Measurements from ENCODE around the gene SHC3.

SHC3 gene

DNA sequence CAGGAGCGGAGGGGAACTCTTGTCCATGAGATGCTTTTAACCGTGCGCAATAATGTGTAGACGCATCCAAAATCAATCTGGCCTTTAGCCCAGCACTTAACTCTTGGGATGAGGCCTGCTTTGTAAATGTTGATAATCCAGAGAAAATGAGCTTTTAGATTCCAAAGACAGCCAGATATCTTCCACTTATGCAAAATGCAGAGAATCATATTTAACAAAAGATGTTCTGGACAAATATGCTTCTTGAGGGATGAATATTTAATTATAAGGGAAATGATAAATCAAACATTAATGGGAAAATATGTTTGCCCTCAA is 181.7 kb downstream of the SHC3 start:
- DNase-seq = no peak

DNA sequence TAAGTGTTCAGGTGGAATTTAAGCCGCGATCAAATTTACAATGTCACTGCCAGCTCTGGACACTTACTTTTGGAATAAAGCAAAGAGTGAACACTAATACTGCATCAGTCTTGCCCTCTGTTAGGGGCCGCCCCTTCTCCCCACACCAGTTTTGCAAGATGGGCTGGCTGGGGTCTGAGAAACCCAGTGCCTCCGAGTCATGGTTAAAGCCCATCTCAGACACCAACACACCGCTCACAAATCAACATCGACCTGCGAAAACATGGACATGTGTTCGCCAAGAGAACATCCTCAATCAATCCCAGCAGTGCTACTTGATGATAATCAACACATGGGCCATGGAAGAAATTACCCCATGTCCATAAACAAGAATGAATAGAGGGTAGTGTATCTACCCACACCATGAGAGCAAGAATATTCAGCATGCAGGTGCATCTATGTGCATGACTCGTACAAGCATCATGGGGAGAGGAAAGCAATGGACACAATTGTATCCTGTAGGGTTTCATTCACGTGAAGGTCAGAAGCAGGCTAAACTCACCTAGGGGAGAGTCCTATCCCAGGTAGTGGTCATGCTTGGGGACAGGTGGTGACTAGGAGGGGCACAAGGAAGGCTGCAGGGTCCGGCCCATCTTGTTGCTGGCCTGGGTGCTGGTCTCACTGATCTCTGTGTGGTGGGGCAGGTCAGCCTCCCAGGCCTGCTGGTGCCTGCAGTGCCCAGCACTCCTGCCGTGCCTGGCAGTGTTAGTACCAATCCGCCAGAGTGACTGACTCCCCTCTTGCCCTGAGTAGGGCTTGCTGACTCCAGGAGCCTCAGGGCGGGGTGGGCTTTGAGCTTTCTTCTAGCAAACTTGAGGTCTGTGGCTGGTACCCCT is 182.3 kb downstream of the SHC3 start:
- no peak for DNase-seq

DNA sequence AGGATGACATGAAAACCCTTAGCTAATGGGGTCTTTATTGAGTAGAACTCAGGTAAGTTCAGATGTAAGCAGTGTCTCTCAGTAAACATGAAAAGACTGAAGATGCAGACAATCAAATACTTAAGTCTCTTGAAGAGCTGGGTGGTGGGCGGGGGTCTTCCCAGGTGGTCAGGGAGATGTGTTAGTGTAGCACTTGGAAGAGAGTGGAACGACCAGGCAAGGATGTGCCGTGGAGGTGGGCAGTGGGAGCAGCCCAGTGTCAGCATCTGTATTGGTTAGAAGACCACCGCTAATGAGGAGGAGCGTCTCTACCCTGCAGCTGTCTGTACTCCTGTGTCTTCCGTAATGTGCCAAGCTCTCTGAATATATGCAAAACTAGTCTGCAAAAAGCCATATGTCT is 183.0 kb downstream of the SHC3 start:
- DNase-seq = no peak

DNA sequence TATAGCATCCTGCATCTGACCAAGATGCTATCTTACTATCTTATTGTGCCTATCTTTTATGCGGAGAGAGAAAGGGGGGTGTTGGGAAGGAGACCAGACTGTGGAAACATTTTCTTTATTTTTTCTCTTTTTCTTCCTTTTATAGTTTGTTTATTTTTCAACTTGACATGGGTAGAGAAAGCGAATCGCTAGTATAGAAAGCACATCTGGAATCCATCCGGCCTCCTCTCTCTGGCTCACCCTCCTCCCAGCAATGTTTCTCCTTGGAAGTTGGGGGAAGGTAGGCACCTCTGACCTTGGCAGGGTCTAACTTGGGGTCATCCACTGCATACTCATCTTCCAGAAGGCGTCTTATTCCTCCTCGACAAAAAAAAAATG is 183.4 kb downstream of the SHC3 start:
- DNase-seq = no peak

DNA sequence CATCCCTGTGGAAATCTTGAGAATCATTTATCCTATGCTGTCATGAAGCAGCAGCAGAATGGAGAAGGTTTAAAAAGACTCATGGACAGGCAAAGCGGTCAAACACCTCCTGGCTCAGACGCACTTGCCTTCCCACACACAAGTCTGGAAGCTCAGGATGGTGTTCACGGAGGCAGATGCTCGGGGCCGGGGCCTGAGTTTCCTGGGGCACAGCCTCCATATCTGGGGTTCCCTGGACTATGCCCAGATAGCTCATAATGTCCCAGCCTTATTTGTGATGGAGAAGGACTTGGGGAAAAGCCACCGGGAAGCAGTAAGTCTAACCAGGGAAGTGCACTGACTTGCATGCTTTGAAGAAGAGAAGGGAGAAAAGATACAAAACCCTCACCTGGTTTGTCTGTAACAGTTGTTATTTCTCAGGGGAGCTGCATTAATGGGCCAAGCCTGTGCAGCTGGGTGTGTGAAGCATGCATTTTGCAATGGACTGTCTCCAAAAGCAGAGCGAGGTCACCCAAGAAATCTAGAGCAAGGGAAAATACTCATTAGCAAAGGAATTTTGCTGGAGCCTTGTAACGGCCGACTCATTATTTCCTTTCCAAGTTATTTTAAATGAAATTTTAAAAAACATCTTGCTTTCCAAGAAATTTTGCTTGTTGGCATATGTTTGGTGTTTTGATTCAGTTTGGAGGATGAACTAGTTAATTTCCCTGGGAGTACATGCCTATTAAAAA is 184.0 kb downstream of the SHC3 start:
- DNase-seq = no peak

DNA sequence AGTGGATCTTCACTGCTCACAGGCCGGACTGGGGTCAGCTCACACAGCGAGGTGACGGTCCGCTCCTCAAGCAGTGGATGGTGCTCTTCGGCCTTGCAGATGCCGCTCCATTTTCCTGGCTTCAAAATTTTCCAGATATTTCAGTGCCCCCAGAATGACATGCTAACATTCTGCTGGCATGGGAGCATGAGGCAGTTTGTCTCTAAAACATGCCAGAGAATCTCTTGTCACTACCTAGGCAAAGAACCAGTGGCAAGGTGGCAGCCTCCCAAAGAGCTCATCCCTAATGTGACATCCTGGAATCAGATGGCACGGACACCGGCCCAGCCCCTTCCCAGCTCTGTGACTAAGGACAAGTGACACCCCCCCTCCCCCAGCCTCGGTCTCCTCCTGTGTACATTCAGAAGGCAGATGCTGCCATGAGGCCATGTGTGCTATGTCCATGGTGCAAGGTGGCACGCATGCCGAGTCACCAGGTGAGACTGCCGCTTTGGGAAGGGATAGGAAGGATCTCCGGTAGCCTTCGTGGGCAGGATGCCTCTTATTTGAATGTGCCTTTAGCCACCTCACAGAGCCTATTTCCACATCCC is 184.7 kb downstream of the SHC3 start:
- no peak for DNase-seq

DNA sequence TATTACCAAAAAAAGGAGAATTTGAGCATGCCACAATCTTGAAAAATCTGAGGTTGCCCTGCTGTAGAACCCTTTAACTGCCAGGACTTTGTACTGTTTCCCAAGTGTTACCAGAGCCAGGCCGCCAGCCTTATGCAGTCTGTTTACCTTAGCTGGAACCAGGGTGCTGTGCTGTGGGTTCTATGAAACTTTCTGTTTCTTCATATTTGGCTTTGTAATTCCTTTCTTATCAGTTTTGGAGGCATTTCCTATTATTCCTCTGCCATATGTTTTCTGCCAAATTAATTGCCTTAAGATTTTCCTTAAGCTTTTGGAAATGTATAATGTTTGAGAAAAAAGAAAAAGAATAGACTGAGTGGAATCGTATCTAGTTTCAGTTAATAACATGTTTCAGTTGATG is 185.3 kb downstream of the SHC3 start:
- DNase-seq = no peak

DNA sequence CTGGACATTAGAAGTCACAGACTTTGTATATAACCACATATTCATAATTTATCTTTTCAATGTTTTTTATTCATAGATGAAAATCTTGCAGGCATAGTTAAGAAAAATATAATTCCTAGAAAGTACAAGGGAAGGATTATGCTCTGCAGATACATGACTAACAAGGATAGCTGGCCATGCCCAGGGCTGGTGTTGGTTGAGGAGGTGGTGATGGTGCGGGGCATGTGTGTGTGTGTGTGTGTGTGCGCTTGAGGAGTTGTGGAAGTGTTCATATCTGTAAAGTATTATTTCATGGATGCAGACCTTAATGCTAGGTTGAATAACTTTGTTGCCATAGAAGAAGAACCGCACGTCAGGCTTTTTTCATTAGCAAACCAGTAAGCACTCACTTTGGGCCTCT is 186.1 kb downstream of the SHC3 start:
- peak in 1 of 2 donors; percentile 6 for DNase-seq

DNA sequence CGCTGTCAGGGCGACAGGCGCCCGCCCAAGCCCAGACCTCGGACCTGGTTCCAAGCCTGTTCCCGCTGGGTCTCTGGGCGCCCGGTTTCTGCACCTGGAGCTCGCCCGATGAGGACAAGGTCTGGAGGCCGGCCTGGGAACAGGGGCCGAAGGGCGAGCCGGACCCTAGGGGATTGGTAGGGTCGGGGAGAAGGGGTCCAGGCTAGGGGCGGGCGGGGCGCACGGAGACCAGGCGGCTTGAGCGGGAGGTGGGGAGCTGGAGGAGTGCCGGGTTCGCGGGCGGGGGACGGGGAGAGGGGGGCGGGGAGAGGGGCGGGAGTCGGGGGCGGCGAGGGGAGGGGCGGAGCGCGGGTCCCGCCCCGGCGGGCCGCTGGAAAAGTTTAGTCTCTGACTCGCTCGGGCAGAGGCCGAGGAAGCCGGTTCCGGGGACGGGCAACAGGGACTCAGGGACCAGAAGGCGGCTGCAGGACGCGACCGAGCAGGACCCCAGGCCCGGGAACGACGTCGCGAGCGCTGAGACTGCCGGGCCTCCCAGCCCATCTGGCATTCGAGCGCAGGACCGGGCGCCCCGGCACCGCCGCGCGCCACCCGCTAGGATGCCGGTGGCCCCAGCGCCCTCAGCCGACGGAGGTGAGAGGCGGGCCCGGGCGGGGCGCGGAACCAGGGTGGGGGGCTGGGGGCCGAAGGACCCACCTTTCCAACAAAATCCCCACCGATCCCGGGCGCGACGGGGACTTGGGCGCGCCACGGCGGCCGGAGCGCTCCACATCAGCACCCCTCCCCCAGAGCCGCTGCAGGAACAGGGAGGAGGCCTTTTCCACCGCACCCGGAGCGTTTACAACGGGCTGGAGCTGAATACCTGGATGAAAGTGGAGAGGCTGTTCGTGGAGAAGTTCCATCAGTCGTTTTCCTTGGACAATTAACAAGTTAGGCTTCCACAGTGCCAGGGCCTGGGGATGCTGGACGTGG is 187.3 kb downstream of the SHC3 start, which contains the start of gene S1PR3:
Gene S1PR3, plus strand, starts transcription at position 403 of the 969 bp plus-strand sequence. CDS start 9,733 bp downstream, outside the sequence.
- DNase-seq = peak; percentile 36 to 65

DNA sequence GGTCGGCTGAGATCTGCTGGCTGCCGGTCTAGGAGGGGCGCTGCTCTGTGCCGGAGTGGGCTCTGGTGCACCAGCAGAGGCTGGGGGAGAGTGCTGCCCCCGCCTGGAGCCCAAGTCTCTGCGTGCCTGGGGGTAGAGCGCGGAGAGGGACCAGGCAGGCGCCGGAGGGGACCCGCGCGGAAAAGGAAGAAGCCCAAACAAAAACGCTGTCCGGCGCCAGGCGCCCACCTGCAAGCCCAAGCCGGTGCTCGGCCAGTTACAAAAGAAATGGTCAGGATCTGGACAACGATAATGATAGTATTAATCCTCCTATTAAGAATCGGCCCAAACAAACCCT is 187.9 kb downstream of the SHC3 start:
- DNase-seq = no peak

DNA sequence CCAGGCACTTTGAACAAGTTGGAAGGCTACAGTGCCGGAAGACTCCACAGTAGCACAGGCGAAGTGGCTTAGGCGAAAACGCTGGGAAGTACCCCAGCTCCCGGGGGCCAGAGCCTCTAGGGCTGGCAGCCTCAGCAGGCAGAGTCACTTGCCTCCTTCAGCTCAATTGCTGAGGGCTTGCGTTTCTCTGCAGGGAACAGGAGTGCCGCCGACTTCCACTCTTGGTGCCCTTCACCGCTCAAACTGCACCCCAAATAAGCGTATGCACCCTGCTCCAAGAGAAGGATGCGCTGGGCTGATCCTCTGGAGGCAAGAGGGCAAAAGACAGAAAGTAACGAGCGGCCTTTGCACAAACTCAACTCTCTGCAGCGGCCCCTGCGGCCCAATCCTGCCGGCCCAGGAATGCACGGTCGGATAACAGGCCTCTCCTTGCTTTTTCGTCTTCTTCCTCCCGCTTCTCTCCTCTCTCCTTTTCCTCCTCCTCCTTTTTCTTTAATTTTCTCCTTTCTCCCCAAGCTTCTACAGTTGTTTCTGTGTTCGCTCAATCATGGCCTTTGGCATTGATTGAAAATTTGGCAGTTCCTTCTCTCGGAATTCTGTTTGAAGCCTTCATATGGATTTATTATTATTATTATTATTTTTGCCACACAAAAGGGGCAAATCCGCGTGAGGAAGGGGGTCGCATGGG is 188.4 kb downstream of the SHC3 start:
- DNase-seq = peak in 1 of 2 donors; percentile 13

DNA sequence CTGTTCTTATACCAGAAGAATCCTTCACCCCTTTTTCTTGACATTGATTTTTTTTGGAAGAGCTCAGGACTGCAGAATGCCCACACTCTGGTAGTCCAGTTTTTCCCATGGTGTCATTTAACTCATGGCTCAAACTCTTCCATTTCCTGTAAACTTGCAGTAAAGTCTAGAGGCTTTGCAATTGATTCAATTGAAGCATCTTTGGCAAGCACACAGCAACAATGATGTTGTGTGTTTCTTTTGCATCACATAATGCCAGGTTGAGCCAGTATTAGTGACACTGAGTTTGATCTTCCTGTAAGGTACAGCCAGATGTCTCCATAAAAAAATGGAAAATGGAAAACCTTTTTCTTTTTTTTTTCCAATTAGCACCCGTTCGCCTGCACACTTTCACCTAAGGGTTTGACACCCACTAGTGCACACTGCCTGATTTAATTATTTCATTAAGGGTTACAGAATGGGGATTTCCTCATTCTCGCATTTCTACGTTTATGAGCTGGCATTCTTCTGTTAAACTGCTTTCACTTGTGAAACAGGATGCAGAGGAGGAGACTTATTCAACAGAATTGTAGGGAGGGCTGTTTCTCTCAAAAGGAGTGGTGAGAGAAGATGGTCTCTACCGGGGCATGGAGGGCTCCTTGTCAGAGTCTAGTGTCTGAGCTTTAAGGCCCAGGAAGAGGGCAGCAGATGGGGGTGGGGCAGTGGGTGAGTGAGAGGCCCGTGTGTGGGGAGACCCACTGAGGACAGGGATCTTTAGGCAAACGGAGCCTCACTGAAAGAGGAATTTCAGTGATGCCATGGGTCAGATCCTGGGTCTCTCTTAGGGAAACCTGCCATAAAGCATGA is 189.6 kb downstream of the SHC3 start:
- peak in 1 of 2 donors; percentile 16 for DNase-seq

DNA sequence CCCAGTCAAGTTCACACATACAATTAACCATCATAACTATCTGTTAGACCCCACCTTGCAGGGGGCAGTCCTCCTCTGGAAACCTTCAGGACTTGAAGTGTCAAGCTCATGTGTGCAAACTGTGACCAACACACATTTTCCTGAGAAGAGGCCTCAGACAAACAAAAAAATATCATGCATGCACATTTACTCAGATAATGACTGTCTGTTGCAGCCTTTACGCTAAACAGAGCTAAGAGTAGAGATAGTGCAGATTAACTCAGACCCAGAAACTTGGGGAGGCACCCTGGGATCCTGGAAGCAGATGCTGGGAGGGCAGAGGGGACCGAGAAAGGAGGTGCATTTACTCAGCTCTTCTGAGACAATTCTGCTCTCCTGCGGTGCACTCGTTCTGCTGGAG is 191.0 kb downstream of the SHC3 start:
- DNase-seq = no peak

DNA sequence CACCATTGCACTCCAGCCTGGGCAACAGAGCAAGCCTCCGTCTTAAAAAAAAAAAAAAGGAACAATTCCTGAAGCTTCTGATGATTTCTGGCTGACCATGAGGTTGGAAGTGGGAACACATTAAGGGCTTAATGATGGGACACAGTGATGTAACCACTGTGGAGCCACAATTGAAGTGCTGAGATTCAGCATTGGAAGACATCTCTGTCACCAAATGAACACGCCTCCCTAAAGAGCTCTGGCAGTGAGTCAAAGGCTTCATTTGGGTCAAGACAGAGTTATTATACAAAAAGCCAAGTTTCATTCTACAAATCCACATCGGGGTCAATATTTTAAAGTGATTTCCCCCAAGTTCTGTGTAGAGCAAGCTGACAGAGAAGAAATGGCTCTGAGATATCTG is 191.8 kb downstream of the SHC3 start:
- DNase-seq = no peak

DNA sequence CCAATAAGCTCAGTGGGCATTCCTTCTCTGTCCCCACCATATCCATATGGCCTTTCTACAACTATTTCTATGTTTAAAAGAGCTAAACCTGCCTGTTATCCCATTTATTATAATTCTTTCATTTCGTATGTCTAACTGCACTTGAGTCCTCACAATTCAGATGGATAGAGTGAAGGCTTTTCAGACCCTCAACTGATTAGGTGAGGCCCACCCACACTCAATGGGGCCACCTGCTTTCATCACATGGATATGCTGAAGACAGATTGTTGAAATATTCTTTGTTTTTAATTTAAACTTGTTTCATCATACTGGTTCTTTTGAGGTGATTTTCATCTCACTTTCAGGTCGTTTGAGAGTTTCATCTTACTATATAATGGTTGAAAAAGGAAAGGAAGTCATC is 193.0 kb downstream of the SHC3 start:
- no peak for DNase-seq

DNA sequence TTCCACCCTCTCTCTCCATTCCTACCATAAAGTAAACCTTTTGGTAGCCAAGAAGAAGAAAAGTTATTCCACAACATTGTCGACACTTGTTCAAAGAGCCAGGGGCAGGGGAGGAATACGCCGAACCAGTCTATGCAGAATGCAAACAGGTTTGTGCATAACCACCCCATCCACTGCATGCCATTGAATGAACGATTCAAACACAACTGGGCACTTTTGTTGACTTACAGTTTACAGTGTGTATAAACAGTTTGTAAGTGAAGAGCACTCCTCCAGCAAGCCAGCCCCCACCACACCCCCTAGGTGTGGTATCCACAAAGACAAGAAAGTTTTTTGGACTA is 194.1 kb downstream of the SHC3 start:
- DNase-seq = no peak

DNA sequence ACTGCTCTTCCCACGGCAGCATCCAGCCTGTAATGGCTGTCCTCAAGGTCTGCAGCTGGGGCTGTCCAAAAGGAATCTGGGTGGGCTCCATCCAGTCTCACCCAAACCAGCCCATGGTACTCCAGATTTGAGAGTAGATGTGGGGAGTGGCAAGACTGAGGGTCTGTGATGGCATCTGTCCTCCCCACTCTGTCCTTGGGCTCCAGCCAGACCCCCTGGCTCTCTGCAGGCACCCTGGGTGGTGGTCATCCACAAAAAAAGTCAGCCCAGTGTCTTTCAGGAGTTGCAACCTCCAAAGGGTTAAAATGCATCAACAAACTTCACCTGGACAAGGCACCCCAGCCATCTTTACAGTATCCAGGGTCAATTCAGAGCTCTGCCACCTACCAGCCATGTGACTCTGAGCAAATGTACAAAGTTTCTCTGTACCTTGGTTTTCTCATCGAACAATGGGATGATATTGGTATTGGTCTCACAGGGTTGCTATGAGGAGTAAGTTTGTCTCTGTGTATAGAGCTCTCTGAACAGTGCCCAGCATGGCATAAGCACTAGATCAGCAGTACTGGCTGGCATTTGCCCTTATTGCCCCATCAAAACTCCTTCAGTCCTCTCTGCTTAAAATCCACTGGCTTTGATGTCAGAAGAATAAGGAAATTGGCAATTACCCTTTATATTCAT is 194.6 kb downstream of the SHC3 start:
- no peak for DNase-seq

DNA sequence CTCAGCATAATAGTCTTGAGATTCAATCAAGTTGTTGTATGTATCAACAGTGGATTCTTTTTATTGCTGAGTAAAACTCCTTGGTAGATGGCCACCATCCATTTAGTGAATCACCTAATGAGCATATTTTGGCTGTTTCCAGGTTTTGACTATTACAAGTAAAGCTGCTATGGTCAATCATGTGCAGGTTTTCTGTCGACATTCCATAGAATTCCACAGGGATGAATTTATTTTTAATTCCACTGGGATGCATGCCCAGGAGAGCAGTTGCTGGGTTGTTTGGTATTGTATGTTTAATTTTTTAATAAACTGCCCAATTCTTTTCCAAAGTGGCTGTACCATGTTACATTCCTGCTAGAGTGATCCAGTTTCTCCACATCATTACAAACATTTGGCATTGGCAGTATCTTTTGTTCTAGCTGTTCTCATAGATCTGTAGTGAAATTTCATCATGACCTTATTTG is 197.8 kb downstream of the SHC3 start:
- DNase-seq = no peak

DNA sequence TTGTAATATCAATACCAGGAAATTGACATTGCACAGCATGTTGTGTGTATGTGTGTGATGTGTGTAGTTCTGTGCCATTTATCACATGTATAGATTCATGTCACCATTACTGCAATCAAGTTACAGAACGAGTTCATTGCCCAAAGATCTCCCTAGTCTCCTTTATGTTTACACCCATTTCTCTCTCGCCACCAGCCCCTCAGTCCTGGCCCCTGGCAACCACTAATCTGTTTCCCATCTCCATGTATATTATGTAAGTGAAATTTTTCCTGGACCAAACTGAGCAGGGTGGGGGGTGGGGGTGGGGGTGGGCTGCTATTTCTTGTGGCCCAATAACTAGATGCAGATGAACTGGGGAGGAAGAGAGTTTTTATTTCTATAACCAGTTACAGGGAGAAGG is 198.8 kb downstream of the SHC3 start:
- no peak for DNase-seq

DNA sequence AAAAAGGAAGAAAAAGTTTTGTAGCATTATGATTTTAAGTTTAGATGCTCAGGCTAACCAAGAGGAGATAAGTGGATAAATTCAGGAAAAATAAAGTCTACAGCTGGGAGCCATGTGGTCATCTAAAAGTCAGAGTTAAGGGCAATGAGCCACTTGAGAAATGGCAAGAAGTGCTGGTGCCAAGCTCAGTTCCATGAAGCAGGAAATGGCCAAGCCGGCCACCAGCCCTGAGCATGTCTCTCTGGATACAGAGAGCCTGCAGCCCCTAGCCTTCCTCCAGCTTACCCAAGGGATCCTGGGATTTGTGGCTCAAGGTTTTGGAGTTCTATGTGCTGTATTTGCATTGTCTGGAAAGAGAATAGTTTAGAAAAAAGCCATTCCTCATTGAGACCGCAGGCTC is 199.6 kb downstream of the SHC3 start:
- DNase-seq = no peak

DNA sequence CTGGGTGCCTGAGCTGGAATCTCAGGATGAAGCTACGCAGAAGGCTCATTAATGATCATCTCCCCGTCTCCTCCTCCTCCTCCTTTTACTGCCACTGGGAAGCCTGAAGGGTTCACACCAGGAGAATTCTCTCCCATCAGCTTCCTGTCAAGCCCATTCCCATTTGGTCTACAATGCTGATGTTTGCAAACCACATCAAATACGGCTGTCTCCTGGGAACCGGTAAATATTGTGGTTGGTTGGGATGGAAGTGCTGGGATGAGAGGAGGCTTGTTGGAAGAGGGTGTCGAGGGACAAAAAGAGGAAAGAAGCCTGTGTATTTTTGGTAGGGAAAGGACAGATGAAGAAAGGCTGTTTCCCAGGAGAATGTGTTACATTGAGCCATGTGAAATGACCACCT is 200.6 kb downstream of the SHC3 start:
- DNase-seq = peak in 1 of 2 donors; percentile 3
